Measurements from ENCODE around the gene MTARC1.

Gene MTARC1

GRCh38 chr1:220834155-220834870 is 47.6 kb downstream of the MTARC1 start:
- DNase-seq, result no peak

All from NCI-H1048 (cell line).